Smooth muscle cell of the coronary artery (primary cell): ENCODE results near the gene SHISA4. TPM values are rescaled to one million over a fixed set of nuclear protein-coding genes. Genes with fewer than 3 reads are reported as not detected.

ENCODE experiments used
- total RNA-seq: library from RNA; depleted of rRNA; stranded (reverse); fragments of >200 nt; gene quantifications from 2 replicates; pipeline ENCODE4 v1.2.3, GENCODE V29; 2014; ENCODE audit warnings: low replicate concordance

The SHISA4 gene, protein sequence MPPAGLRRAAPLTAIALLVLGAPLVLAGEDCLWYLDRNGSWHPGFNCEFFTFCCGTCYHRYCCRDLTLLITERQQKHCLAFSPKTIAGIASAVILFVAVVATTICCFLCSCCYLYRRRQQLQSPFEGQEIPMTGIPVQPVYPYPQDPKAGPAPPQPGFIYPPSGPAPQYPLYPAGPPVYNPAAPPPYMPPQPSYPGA
- total RNA-seq, result 9.1 and 13.5 TPM in 2 replicates

DNA sequence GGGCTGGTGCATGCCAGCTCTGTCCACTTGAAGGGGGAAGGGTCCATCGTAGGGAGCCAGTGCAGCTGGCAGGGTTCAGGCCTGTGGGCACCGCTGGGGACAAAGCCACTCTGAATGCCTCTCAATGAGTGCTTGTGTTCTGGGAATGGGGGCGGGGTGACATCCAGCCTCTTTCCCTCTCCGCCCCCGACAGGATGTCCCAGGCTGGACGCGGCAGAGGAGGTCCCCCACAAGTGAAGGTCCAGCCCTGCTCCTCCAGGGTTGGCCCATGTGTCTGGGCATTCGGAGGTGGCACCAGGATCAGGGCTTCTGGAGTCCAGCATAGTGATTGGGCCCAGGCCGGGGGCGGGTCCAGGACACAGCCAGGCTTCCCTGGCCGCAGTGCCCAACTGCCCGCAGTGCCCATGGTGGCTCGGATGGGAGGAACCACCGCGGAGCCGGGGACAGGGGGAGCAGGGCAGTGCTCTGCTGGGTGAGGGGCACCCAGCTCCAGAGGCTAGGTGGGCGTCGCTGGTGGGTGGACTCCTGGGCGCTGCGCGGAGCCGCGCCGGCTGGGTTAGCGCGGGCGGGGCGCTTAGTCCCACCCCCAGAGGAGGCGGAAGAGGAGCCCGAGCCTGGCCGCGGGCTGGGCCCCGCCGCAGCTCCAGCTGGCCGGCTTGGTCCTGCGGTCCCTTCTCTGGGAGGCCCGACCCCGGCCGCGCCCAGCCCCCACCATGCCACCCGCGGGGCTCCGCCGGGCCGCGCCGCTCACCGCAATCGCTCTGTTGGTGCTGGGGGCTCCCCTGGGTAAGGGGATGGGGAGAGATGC lies at the start of gene SHISA4:
Gene SHISA4, plus strand, starts transcription at position 617 of the 808 bp plus-strand sequence. Its CDS starts 97 bp downstream, at position 714.

Other genes with a start within 250 kb of the SHISA4 start
- 18.0 and 29.3 TPM in 2 replicates for gene IPO9, start 59.7 kb upstream of the SHISA4 start, total RNA-seq
- 2.7 and 7.4 TPM in 2 replicates for gene LMOD1, start 57.6 kb downstream of the SHISA4 start, total RNA-seq
- gene TIMM17A, start 66.6 kb downstream of the SHISA4 start, total RNA-seq, result 21.9 and 82.1 TPM in 2 replicates
- 33.1 and 36.5 TPM in 2 replicates for gene RNPEP, start 93.8 kb downstream of the SHISA4 start, total RNA-seq
- 0.45 TPM in 1 of 2 replicates, not detected in the other for gene ELF3, start 121.7 kb downstream of the SHISA4 start, total RNA-seq
- gene GPR37L1, start 234.0 kb downstream of the SHISA4 start, total RNA-seq, result under 0.01 and 0.12 TPM in 2 replicates